GM12875 (cell line): ENCODE results near the gene MGLL.

Experiments used
- H3K4me3 ChIP-seq: one replicate; pipeline ENCODE4 v1.5.1; 2011; ENCODE audit warnings: low read depth, low read length, control low read depth
- CTCF ChIP-seq: IDR thresholded peaks from 2 replicates; pipeline ENCODE4 v1.5.1; 2011; ENCODE audit warnings: low read depth, mild to moderate bottlenecking, control low read depth, inconsistent platforms, low read length, moderate library complexity, borderline replicate concordance; ENCODE audit not compliant: insufficient read depth

The MGLL gene

GRCh38 chr3:127764301-127764700 is 58.0 kb downstream of the MGLL start:
- peak overlapping the region; percentile 32 for H3K4me3 ChIP-seq
- TF ChIP-seq CTCF, result no peak

GRCh38 chr3:127763816-127764215 is 58.5 kb downstream of the MGLL start:
- TF ChIP-seq CTCF, result no peak
- peak overlapping the region; percentile 32 for H3K4me3 ChIP-seq

GRCh38 chr3:127763337-127763736 is 59.0 kb downstream of the MGLL start:
- no peak for TF ChIP-seq CTCF
- H3K4me3 ChIP-seq, result no peak overlapping the region

GRCh38 chr3:127762787-127763105 is 59.6 kb downstream of the MGLL start:
- no peak for TF ChIP-seq CTCF
- peak overlapping the region; percentile 10 for H3K4me3 ChIP-seq

- TF ChIP-seq CTCF, result no peak
- peak overlapping the region; percentile 72 for H3K4me3 ChIP-seq
These were observed 60.1 kb downstream of the MGLL start for GRCh38 chr3:127762077-127762786.

- peak; percentile 43; the same call in 1 of the 2 replicates for TF ChIP-seq CTCF
- H3K4me3 ChIP-seq, result peak overlapping the region; percentile 72
These were observed 60.9 kb downstream of the MGLL start for GRCh38 chr3:127761441-127761801.

- peak overlapping the region; percentile 72 for H3K4me3 ChIP-seq
- TF ChIP-seq CTCF, result no peak
These were observed 61.4 kb downstream of the MGLL start for GRCh38 chr3:127760791-127761440.
